ENCODE results near the gene FOXL2NB. TPM values are rescaled to one million over a fixed set of nuclear protein-coding genes. Genes with fewer than 3 reads are reported as not detected.
A peak's percentile ranks its signal among the peaks of the same experiment; 100 is the strongest.

Gene FOXL2NB
- total RNA-seq, 2 donors from 2014 or later, result not detected

DNA sequence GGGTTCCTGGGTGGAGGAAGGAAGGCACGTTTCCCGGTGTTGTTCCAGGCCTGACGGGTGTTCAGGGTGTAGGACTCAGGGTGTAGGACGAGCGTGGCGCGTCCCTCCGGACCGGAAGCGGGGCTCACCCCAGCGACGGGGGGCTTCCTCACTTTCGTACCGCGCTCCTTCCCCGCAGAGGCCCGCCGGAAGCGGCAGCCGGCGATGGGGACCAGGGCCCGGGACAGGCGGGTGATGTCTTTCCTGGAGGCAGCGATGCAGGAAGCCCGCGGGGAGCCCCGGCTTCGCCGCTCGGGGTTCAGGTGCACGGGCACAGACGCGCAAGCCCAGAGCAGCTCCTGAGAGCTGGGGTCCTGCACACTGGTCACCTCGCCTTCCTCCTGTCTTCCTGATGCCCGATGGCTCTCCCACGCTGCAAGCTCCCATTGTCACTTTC is 13.4 kb downstream of the FOXL2NB start:
- H3K27ac Mint-ChIP-seq, result no peak overlapping the region
- H3K9me3 Mint-ChIP-seq, result peaks cover 6% of the 10 kb centered on the region in 2 donors
- DNase-seq (ENCODE audit: low spot score in 2 of 2) (no peak), ATAC-seq (no peak)
- no peaks in the 10 kb centered on the region for H3K36me3 Mint-ChIP-seq

DNA sequence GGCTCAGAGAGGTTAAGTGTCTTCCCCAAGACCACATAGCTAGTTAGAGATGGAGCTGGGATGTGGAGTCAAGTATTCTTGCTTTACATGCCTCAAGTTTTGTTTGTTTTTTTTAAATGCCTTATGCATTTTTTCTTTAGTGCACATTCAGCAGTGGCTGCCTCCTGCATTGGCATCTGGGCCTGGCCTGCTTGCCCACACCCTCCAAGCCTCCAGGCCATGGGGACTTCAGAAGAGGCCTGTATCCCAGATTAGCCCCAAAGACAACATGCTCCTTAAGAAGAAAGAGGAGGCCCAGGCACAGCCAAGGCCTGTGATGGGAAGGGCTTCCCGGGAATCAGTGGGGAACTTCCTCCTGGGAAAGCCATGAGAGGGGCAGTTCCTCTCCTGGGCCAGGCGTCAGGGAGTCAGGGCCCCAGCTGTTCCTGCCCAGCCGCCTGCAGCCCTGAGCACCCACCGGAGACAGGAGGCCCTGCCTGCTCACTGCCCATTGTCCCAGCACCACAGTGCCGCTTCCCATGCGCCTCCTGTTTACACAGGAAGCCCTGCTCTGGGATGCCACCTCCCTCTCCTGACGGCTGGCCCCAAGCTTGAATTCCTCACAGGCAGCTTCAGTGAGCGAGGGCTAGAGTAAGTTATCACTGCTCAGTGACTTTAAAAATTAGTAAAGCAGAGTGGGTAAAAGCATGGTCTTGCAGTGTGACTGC is 16.0 kb downstream of the FOXL2NB start:
- no peak for DNase-seq (ENCODE audit: low spot score in 2 of 2)
- Mint-ChIP-seq H3K9me3 (peaks cover 6% of the 10 kb centered on the region in 2 donors), H3K27ac (no peak overlapping the region), H3K36me3 (no peaks in the 10 kb centered on the region)
- no peak for ATAC-seq

- ATAC-seq (no peak), DNase-seq (ENCODE audit: low spot score in 2 of 2) (no peak)
- Mint-ChIP-seq H3K36me3 (no peaks in the 10 kb centered on the region), H3K9me3 (peaks cover 6% of the 10 kb centered on the region in 2 donors), H3K27ac (no peak overlapping the region)
These were observed 17.2 kb downstream of the FOXL2NB start for GRCh38 chr3:138964264-138964663.

DNA sequence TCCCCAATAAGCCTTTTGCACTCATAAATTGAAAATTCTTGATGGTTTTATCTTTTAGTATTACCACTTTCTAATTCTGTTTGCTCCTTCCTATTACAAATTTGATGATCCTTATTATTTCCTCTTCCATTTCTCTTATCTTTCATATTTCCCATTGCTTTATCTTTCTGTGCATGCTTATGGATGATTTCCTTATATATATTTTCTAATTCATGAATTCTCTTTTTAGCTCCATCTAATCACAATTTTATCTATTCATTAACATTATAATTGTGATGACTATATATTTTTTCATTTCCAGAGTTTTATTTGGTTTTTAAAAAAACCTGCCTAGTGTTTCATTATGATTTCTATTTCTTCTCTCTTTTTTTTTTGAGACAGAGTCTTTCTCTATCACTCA is 17.9 kb downstream of the FOXL2NB start:
- H3K36me3 Mint-ChIP-seq, result no peaks in the 10 kb centered on the region
- no peak overlapping the region for H3K27ac Mint-ChIP-seq
- ATAC-seq (no peak), DNase-seq (ENCODE audit: low spot score in 2 of 2) (no peak)
- peaks cover 6% of the 10 kb centered on the region in 2 donors for H3K9me3 Mint-ChIP-seq

GRCh38 chr3:138971766-138972320 is 24.8 kb downstream of the FOXL2NB start:
- ATAC-seq, result no peak
- DNase-seq (ENCODE audit: low spot score in 2 of 2), result no peak
- H3K9me3 Mint-ChIP-seq, result no peaks in the 10 kb centered on the region
- no peak overlapping the region for H3K27ac Mint-ChIP-seq
- no peaks in the 10 kb centered on the region for H3K36me3 Mint-ChIP-seq

GRCh38 chr3:138972941-138973340 is 25.9 kb downstream of the FOXL2NB start:
- no peak for ATAC-seq
- DNase-seq (ENCODE audit: low spot score in 2 of 2), result no peak
- no peaks in the 10 kb centered on the region for H3K36me3 Mint-ChIP-seq
- H3K9me3 Mint-ChIP-seq, result no peaks in the 10 kb centered on the region
- no peak overlapping the region for H3K27ac Mint-ChIP-seq

DNA sequence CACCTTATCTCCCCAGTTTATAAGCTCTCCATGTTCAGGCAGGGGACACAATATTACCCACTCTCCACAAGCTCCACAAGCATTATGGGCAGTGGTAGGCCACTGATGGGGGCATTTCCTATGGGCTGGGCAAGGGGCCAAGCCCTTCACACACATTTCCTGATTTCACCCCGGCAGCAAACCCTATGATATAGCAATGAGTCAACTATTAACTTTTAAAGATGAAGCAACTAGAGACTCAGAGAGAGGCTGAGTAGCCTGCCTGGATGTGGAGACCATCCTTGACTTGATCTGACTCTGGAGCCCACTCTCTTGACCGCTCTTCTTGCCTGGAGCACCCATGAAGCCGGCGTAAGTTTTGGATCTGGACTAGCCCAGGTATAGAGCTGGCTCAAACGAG is 27.4 kb downstream of the FOXL2NB start:
- H3K9me3 Mint-ChIP-seq, result no peaks in the 10 kb centered on the region
- no peak overlapping the region for H3K27ac Mint-ChIP-seq
- DNase-seq (ENCODE audit: low spot score in 2 of 2) (no peak), ATAC-seq (no peak)
- no peaks in the 10 kb centered on the region for H3K36me3 Mint-ChIP-seq

DNA sequence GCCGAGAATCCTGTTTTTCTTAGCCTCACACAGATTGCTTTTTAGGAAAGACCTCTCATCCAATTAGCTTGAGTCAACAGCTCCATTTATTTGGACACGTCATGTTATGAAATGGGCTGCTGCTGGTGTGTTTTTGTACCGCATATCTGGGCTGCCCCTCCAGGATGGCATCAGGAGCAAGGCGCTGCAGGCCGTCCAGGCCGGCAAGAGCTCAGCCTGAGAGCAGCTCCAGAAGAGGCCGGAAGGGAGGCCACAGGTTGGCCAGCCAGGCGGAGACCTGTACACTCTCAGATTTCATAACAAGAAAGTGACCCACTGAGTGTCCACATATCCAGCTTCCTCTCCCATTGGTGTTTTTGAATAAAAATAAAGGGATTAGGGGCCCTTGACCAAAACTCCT is 28.3 kb downstream of the FOXL2NB start:
- DNase-seq (ENCODE audit: low spot score in 2 of 2), result no peak
- no peaks in the 10 kb centered on the region for H3K9me3 Mint-ChIP-seq
- H3K36me3 Mint-ChIP-seq, result no peaks in the 10 kb centered on the region
- H3K27ac Mint-ChIP-seq, result no peak overlapping the region
- ATAC-seq, result no peak

- Mint-ChIP-seq H3K9me3 (no peaks in the 10 kb centered on the region), H3K27ac (peak overlapping the region in 1 of 2 donors; percentile 9), H3K36me3 (no peaks in the 10 kb centered on the region)
- DNase-seq (ENCODE audit: low spot score in 2 of 2), result no peak
- ATAC-seq, result no peak
These were observed 29.0 kb downstream of the FOXL2NB start for GRCh38 chr3:138976047-138976446.

- no peak for ATAC-seq
- Mint-ChIP-seq H3K27ac (no peak overlapping the region), H3K36me3 (no peaks in the 10 kb centered on the region), H3K9me3 (no peaks in the 10 kb centered on the region)
- DNase-seq (ENCODE audit: low spot score in 2 of 2), result no peak
These were observed 37.8 kb downstream of the FOXL2NB start for GRCh38 chr3:138984816-138985215.

GRCh38 chr3:138985932-138986331 is 38.9 kb downstream of the FOXL2NB start:
- no peak for DNase-seq (ENCODE audit: low spot score in 2 of 2)
- no peak for ATAC-seq
- no peaks in the 10 kb centered on the region for H3K36me3 Mint-ChIP-seq
- H3K9me3 Mint-ChIP-seq, result no peaks in the 10 kb centered on the region
- no peak overlapping the region for H3K27ac Mint-ChIP-seq

DNA sequence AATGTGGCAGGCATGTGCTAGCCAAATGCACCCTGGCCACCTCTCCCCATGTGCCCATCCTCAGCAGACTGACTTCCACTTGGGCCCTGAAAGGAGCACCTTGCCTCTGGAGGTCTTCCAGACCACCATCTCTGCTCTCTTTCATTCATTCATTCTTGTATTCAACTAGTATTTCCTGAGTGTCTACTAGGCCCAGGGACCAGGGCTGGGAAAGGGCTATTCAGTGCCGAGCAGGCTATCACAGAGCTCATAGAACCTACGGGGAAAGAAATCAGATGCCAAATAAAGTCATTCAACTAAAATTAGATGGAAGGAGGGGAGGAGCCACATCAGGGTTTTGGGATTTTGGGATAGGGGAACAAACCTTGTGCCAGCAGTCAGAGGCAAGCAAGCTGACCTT is 40.2 kb downstream of the FOXL2NB start:
- no peak overlapping the region for H3K27ac Mint-ChIP-seq
- no peaks in the 10 kb centered on the region for H3K9me3 Mint-ChIP-seq
- DNase-seq (ENCODE audit: low spot score in 2 of 2) (no peak), ATAC-seq (no peak)
- no peaks in the 10 kb centered on the region for H3K36me3 Mint-ChIP-seq

- ATAC-seq (no peak), DNase-seq (ENCODE audit: low spot score in 2 of 2) (no peak)
- Mint-ChIP-seq H3K27ac (no peak overlapping the region), H3K36me3 (no peaks in the 10 kb centered on the region), H3K9me3 (peaks cover 0 to 6% of the 10 kb centered on the region in 2 donors)
These were observed 48.7 kb downstream of the FOXL2NB start for GRCh38 chr3:138995706-138996105.

Other genes with a start within 250 kb of the FOXL2NB start
- 10 to 100 TPM; 18.8 to 21.7 TPM for gene PIK3CB, start 112.3 kb upstream of the FOXL2NB start, total RNA-seq
- not detected for gene FOXL2, start 80 bp upstream of the FOXL2NB start, total RNA-seq
- not detected for gene PRR23A, start 59.1 kb downstream of the FOXL2NB start, total RNA-seq
- gene PRR23B, start 73.7 kb downstream of the FOXL2NB start, total RNA-seq, result not detected
- not detected for gene PRR23C, start 97.7 kb downstream of the FOXL2NB start, total RNA-seq

Measured in activated naive CD4-positive, alpha-beta T cell treated with anti-CD3 and anti-CD28 coated beads, Interleukin-2, amount 50 U/mL, for 72 hours (primary cell).